Activated CD8-positive, alpha-beta memory T cell treated with anti-CD3 and anti-CD28 coated beads, Interleukin-2, amount 50 U/mL, for 24 hours (primary cell): ENCODE measurements around the gene KCNC1.

Experiments
- DNase-seq: peaks from one replicate; pipeline ENCODE4 v3.0.0-alpha.2; 2020; ENCODE audit errors: extremely low read depth

KCNC1 gene

GRCh38 chr11:17791144-17791543, 56.6 kb downstream of the KCNC1 start:
- DNase-seq: no peak

- no peak for DNase-seq
Observed at GRCh38 chr11:17792161-17792560, 57.6 kb downstream of the KCNC1 start.

- no peak for DNase-seq
Observed at GRCh38 chr11:17793642-17794170, 59.1 kb downstream of the KCNC1 start.

GRCh38 chr11:17794981-17795380, 60.4 kb downstream of the KCNC1 start:
- DNase-seq: no peak

- DNase-seq: no peak
Observed at GRCh38 chr11:17796154-17796553, 61.6 kb downstream of the KCNC1 start.

- no peak for DNase-seq
Observed at GRCh38 chr11:17798253-17798652, 63.7 kb downstream of the KCNC1 start.

GRCh38 chr11:17798716-17799115, 64.1 kb downstream of the KCNC1 start:
- no peak for DNase-seq

- no peak for DNase-seq
Observed at GRCh38 chr11:17799147-17799546, 64.6 kb downstream of the KCNC1 start.

GRCh38 chr11:17801166-17801565, 66.6 kb downstream of the KCNC1 start:
- DNase-seq: no peak

GRCh38 chr11:17802491-17802890, 67.9 kb downstream of the KCNC1 start:
- DNase-seq: no peak

GRCh38 chr11:17803754-17804334, 69.3 kb downstream of the KCNC1 start:
- no peak for DNase-seq

GRCh38 chr11:17805043-17805442, 70.5 kb downstream of the KCNC1 start:
- no peak for DNase-seq

GRCh38 chr11:17805873-17806272, 71.3 kb downstream of the KCNC1 start:
- no peak for DNase-seq

- DNase-seq: no peak
Observed at GRCh38 chr11:17807034-17807433, 72.5 kb downstream of the KCNC1 start.

- DNase-seq: no peak
Observed at GRCh38 chr11:17810041-17810440, 75.5 kb downstream of the KCNC1 start.

GRCh38 chr11:17810746-17811145, 76.2 kb downstream of the KCNC1 start:
- no peak for DNase-seq

- no peak for DNase-seq
Observed at GRCh38 chr11:17811352-17811751, 76.8 kb downstream of the KCNC1 start.

GRCh38 chr11:17812091-17812864, 77.7 kb downstream of the KCNC1 start:
- no peak for DNase-seq

GRCh38 chr11:17812865-17813187, 78.2 kb downstream of the KCNC1 start:
- no peak for DNase-seq

GRCh38 chr11:17813391-17814059, 78.9 kb downstream of the KCNC1 start:
- DNase-seq: no peak

GRCh38 chr11:17814546-17814945, 80.0 kb downstream of the KCNC1 start:
- no peak for DNase-seq

- DNase-seq: no peak
Observed at GRCh38 chr11:17816232-17816931, 81.8 kb downstream of the KCNC1 start.
